Effector CD8-positive, alpha-beta T cell (primary cell): ENCODE data around the gene TSKS.

Source experiments
- DNase-seq: peaks from one replicate; lab custom pipeline; 2025; lab: John Stamatoyannopoulos, UW

TSKS gene

GRCh38 chr19:49713236-49713845 is 49.8 kb downstream of the TSKS start:
- DNase-seq = no peak

DNA sequence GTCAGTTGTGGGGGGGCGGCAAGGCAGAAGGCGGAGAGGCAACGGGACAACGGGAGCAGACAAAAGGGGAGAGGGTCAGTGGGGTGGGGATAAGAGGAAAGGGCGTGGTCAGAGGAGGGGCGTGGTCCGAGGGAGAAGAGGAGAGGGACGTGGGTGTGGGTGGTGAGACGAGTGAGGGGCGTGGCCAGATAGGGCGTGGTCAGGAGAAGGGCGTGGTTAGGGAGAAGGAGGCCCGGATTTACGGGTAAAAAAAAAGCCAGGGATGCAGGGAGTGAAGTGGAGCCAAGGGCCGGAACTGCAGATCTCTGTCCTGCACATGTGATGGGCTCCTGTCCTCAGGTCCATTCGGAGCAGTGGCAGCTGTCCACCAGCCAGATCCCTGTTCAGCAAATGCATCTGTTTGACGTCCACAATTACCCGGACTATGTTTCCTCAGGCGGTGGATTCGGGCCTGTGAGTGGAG is 50.7 kb downstream of the TSKS start:
- no peak for DNase-seq

DNA sequence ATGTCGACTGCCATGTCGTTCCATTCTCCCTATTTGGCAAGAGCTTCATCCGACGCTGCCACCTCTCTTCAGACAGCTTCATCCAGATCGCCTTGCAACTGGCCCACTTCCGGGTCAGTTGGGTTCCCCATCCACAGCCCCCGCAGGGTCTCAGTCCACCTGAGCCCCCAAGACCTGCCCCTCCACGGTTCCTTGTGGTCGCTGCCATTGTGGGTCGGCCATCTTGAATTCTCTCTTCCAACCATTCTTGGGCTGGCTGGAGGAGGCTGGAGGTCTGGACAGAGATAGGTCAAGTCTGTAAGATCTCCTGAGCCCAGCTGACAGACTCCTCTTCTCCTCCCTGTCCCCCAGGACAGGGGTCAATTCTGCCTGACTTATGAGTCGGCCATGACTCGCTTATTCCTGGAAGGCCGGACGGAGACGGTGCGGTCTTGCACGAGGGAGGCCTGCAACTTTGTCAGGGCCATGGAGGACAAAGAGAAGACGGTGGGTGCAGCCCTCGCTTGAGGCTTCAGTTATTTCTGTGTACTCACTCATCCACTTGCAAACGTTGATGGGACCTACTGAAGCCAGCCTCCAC is 52.6 kb downstream of the TSKS start:
- DNase-seq = no peak

GRCh38 chr19:49705919-49706318 is 57.2 kb downstream of the TSKS start:
- no peak for DNase-seq

DNA sequence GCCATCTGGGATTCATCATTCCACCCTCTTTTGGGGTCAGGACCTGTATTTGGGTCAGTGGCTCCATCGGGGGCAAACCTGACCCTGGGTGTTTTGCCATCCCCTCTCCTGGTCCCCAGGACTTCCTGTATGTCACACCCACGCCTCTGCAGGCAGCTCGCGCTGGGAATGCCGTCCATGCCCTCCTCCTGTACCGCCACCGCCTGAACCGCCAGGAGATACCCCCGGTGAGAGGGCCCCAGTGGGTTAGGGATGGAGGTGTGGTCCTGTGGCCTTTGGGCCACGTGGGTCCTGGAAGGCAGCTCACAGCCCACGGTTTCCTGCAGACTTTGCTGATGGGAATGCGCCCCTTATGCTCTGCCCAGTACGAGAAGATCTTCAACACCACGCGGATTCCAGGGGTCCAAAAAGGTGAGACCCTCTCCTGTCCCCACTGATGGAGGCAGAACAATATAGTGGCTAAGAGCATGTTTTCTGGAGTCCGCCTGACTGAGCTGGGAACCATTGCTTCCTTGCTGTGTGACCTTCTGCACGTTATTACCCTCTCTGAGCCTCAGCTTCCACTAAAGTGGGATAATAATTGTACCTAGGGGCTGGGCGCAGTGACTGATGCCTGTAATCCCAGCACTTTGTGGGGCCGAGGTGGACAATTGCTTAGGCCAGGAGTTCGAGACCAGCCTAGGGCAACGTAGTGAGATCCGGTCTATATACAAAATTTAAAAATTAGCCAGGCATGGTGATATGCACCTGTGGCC is 58.0 kb downstream of the TSKS start:
- no peak for DNase-seq

- DNase-seq = no peak
Observed at GRCh38 chr19:49701271-49701786, 61.8 kb downstream of the TSKS start.

- DNase-seq = no peak
Observed at GRCh38 chr19:49700563-49700962, 62.5 kb downstream of the TSKS start.

GRCh38 chr19:49699364-49699763 is 63.7 kb downstream of the TSKS start:
- DNase-seq = no peak

DNA sequence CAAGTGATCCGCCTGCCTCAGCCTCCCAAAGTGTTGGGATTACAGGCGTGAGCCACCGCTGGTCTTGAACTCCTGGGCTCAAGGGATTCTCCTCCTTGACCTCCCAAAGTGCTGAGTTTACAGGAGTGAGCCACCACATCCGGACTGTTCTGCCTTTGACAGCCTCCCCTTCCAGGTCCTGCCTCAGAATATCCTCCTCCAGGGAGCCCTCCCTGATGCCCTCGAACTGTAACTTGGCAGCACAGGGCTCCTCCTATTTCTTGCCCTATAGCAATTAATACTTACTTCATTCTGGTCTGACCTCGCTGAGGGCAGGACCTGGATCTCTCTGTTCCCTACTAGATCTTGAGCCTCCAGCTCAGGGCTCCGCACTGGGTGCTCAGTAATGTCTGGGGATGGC is 66.2 kb downstream of the TSKS start:
- DNase-seq = no peak

- no peak for DNase-seq
Observed at GRCh38 chr19:49696115-49696514, 67.0 kb downstream of the TSKS start.

DNA sequence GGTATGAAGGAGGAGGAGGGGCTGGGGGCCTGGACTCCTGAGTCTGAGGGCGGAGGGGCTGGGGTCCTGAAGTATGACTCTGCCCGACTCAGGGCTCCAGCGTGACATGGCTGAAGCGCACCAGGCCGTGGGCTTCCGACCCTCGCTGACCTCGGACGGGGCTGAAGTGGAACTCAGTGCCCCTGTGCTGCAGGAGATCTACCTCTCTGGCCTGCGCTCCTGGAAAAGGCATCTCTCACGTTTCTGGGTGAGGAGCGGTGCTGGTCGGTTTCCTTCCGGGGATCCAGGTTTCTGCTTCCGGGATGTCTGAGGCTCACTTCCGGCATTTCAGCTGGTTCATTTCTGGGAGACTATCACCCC is 71.0 kb downstream of the TSKS start:
- DNase-seq = no peak

DNA sequence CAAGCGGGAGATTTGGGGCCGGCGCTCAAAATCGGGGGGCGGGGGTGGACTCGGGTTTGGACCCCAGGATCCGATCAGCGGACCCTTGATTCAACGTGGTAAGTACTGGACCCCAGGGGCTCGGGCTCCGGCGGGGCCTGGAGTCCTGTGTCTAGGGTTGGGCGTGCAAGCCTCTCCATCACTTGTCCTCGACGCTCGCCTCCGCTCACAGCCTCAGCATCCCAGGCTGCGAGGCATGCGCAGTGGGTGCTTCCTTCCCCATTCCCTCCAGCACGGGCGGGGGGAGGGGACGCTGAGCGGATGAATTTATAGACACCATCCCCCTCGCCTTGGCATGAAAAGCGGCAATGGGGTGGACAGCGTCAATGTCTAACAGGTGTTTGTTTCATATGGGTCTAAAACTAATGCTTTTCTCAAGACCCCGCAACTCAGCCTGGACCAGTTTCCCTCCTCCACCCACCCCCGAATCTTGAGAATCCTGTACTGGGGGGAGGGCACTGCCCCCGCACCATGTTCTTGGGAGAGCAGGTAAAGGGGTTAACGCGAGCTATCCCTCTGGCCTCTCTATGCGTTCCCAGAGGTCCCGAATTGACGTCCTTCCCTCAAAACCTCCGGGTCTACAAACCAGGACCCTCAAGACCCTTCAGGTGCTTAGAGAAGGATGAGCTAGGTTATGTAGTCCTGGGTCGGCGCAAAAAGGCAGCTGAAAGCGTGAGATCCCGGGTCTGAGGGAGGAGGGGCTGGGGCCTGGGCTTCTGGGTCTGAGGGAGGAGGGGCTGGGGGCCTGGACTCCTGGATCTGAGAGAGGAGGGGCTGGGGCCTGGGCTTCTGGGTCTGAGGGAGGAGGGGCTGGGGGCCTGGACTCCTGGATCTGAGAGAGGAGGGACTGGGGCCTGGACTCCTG is 71.6 kb downstream of the TSKS start:
- peak; percentile 16 for DNase-seq

- DNase-seq = peak; percentile 49
Observed at GRCh38 chr19:49690656-49691242, 72.4 kb downstream of the TSKS start, which contains the start of gene CPT1C. Gene CPT1C, plus strand, starts transcription at chr19:49691116. Its CDS starts 1,137 bp downstream, at chr19:49692253.

DNA sequence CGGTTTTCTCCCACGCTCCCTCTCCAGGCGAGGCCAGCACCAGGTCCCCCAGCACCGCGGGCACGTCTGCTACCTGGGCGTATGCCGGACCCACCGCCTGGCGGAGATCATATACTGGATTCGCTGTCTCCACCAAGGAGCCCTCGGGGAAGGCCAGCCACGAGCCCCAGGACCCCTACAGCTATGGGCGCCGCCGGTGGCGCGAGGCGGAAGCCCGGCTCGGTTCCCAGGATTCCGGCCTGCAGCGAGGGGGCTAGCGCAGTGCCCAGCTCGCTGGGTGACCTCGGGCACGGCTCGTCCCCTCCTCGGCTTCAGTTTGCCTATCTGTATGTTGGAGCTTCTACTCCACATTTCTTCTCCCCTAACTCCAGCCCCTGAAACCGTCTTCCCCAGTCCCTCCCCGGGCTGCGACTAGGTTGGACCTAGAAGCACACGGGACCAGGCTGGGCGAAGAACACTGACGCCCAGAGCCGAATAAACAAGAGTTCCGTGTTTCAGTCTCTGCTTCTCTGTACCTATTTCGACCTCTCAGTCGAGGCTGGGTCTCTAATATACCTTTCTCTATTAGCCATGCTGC is 72.9 kb downstream of the TSKS start:
- DNase-seq = no peak
